GM18526 (cell line): ENCODE results near the gene SYT9.

ENCODE experiments used
- POLR2A ChIP-seq: IDR thresholded peaks from 3 replicates; pipeline ENCODE4 v1.6.1; 2011; ENCODE audit not compliant: insufficient read length; ENCODE audit errors: extremely low read depth

The SYT9 gene, protein sequence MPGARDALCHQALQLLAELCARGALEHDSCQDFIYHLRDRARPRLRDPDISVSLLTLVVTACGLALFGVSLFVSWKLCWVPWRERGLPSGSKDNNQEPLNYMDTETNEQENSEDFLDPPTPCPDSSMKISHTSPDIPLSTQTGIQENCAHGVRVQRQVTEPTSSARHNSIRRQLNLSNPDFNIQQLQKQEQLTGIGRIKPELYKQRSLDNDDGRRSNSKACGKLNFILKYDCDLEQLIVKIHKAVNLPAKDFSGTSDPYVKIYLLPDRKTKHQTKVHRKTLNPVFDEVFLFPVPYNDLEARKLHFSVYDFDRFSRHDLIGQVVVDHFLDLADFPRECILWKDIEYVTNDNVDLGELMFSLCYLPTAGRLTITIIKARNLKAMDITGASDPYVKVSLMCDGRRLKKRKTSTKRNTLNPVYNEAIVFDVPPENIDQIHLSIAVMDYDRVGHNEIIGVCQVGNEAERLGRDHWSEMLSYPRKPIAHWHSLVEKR

GRCh38 chr11:7251836-7252682, at the start of gene SYT9:
Gene SYT9, plus strand, starts transcription at chr11:7251904. Its CDS starts 283 bp downstream, at chr11:7252187.
- no peak for TF ChIP-seq POLR2A

GRCh38 chr11:7202412-7202811, 49.3 kb upstream of the SYT9 start:
- no peak for TF ChIP-seq POLR2A

DNA sequence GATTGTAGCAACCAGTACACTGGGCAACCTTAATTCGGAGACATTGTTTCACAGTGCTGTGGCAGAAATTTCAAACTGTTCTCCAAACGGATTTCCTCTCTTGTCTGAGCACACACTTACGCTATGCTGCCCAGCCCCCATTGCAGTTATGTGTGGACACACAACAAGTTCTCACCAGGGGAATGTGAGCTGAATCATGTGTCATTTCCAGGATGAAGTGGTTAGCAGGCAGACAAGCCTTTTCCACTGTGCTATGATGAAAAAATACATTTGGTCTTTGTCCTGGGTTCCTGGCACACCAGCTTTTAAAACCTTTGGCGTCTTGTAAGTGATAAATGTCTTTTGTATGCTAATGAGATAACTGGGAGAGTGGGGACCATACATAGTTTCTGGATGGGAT, 46.9 kb upstream of the SYT9 start:
- no peak for TF ChIP-seq POLR2A

GRCh38 chr11:7208391-7208790, 43.3 kb upstream of the SYT9 start:
- no peak for TF ChIP-seq POLR2A

DNA sequence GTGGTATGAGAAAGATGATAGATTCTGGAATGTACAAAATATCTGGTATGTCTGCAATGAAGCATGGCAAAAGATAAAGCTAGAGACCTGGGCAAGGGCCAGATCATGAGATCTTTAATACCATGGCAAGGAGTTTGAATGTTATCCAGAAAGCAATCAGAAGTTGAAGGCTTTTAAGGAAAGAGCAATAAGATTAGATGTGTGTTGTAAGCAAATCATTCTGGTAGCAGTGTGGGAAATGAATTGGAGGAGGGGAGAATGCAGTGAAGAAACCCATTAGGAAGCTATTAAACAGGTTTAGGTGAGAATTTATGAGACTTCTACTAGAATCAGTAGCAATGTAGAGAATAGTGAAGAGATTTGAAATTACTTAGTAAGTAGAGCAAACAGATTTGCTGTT, 32.2 kb upstream of the SYT9 start:
- TF ChIP-seq POLR2A, result no peak

DNA sequence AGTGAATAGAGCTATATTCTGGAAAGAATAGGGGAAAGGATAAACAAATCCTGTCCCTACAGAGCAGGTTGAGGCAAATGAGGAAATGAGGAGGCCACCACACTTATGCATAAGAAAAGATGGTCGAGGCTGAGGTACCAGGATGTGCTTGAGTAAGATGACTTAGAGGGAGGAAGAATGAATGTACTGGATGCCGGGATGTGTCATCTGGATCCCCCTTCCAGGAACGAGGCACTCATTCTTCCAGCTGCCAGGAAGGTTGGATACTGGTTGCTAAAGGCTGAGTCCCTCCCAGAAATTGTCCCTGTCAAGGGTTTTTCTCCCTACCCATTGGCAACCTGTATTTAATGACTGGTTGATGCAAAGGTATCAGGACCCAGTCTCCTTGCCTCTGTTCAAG, 31.1 kb upstream of the SYT9 start:
- no peak for TF ChIP-seq POLR2A

- TF ChIP-seq POLR2A, result no peak
These were observed 29.1 kb upstream of the SYT9 start for GRCh38 chr11:7222619-7223018.

- no peak for TF ChIP-seq POLR2A
These were observed 11.8 kb upstream of the SYT9 start for GRCh38 chr11:7239877-7240276.

- TF ChIP-seq POLR2A, result no peak
These were observed 6.4 kb upstream of the SYT9 start for GRCh38 chr11:7245341-7245740.

GRCh38 chr11:7246179-7246578, 5.5 kb upstream of the SYT9 start:
- TF ChIP-seq POLR2A, result no peak

DNA sequence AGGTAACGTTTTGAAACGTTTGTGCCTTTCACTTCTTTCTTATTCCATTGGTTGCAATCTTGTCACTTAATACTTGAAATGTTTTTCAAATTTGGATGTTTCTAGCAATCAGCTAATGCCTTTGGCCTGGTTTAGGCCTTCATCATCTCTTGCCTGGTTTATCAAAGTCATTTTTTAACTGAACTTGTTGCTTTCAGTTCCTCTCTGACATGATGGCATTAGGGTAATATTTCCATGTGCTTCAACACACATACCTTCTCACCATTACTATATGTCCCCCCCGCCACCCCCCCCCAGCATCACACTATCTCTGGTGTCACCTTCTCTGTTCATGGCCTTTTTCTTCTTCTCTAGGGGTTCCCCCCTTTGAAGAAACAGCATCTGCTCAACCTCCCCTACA, 1.5 kb upstream of the SYT9 start:
- no peak for TF ChIP-seq POLR2A

DNA sequence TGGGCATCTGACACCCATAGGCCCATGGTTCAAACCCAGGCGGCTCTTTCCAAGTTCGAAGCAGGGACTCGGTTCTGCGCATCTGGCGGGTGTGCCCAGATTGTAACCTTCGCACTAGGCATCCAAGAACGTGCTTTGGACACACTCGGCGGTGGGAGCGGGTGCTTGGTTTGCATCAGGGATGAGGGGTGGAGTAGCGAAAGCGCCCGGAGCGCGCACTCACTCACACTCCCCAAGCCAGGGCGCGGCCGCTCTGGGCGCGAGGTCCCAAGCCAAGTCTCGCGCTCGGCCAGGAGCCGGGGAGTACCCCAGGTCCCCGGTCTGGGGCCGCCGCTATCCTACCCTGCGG, 243 bp upstream of the SYT9 start:
- TF ChIP-seq POLR2A, result no peak

DNA sequence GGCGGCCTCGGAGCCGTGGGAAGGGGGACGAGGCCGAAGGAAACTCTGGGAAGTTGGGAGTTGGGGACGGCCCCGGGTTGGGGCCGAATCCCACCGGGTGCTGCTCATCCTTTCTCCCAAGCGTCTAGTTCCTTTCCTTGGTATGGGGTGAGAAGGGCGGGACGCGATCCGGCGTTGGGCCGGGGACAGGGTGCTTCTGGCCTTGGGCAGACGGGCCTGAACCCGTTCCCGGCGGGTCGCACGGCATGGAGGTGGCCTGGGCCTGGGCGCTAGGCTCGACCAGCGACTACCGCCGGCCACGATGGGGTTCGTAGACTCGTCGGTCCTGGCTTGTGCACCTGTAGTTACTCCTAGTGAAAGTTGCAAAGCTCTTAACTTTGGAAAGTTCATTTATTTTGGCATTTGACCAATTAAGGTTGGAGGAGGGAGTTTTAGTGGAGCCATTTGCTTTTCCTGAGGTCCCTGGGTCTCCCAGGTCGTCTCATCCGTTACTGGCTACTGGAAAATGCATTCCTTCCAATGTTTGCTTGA, 1.0 kb downstream of the SYT9 start:
- TF ChIP-seq POLR2A, result no peak

GRCh38 chr11:7253800-7254199, 2.1 kb downstream of the SYT9 start:
- TF ChIP-seq POLR2A, result no peak

GRCh38 chr11:7254731-7255291, 3.1 kb downstream of the SYT9 start:
- no peak for TF ChIP-seq POLR2A

DNA sequence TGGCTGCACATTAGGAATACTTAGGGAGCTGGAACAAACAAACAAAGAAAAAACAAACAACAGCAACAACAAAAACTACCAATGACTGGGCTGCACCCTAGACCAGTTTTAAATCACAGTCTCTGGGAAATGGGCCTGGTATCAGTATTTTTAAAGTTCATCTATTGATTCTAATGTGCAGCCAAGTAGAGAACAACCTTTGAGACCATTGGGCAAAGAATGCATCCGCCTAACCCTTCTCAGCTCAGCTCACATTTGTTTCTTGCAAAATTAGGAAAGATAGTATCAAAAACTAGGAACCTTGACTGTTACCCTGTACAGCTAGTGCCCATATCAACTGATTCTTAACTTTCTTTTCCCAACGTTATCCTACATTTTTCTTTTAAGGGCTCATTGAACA, 5.2 kb downstream of the SYT9 start:
- TF ChIP-seq POLR2A, result no peak
